GM19043 (cell line): Measurements from ENCODE around the gene AFTPH.
A peak's percentile ranks its signal among the peaks of the same experiment; 100 is the strongest.
"Not testable (repeated sequence)": the region's sequence is repeated elsewhere in the genome, so short reads cannot be mapped to it uniquely, and the experiment has no call there.

ENCODE experiments used
- ATAC-seq: cut with Tn5 transposase; IDR thresholded peaks from one replicate; pipeline ENCODE4 v1.9.1; 2021; ENCODE audit warnings: low read depth; ENCODE audit not compliant: unreplicated experiment

Gene AFTPH

DNA sequence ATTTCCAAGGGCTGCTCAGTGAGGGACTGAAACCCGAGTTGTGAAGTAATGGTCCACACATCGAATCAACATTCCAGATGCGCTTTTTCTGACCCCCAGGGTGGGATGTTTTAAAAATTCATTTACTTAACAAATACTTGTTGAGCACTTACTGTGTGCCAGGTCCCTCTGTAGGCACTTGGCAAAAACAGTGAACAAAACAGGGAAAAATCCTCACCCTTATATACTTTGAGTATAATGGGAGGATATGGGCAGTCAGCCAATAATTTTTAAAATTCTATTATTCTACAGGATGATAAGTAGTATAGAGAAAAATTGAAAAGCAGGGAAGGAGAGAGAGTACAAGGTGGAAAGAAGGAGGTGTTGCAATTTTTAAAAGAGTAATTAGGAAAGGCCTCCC is 31.3 kb upstream of the AFTPH start:
- ATAC-seq: no peak

DNA sequence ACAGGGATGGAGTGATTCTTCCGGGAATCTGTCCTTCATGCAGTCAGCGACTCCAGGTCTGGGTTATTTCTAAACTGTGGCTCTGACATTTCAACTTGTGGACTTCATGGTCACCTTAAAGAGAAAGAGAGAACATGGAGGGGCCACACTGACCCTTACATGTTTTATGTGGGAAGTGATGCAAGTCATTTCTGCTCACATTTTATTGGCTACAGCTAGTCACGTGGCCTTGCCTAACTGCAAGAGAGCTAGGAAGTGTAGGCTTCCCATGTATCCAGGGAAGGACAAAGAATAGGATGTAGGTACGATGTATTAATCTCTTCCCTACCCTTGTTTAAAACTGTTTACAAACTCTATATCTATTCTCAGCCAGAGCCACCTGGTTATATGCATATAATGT is 30.3 kb upstream of the AFTPH start:
- no peak for ATAC-seq

DNA sequence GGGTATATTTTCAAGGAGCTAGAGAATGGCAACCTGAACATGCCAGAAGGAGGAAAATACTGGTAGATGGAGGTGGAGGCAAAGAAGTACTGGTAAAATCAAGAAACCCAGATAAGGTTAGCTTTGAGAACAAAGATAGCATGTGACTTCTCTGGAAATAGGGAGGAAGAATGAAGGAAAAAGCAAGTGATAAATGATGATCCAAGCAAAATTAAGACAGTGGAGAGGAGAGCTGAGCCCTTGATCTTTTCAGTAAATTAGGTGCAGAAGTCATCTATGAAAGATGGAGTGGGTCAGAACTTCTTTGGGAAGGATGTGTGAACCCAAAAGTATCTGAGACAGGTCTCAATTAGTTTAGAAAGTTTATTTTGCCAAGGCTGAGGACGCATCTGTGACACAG is 25.7 kb upstream of the AFTPH start:
- no peak for ATAC-seq

DNA sequence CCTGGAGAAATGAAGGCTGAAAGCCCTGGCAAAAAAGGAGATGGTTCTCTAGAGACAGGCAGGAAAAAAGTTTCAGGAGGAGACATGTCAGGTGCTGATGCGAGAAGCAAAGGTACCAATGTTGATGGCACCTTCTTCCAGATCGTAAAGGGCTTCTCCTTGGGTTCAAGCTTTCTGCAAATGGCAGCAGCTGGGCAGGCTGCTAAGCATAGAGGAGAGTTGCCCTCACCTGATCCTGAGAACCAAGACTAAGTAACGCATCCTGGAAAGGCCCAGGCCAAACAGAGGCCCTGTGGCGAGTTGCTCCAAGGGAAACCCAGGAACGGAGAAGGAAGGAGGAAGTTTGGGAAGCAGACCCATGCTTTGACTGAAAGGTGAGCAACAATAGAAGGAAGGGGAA is 23.6 kb upstream of the AFTPH start:
- ATAC-seq: no peak

DNA sequence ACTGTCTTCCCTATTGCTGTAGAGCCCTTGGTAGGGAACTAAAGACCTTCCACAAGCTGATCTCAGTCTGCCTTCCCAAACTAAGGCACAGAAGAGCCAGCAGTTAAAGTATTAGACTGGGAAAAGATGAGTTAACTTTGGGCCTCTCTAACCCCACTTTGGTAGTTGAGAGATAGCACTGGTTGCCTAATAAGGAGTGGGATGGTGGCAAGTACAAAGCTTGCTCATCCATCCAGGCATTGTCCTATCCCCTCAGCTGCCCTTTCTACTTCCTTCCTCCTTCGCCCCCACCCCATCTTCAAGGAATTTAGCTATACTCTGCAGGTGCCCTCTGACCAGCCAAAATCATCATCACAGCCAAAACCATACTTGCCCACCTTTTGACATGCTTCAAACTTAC is 22.2 kb upstream of the AFTPH start:
- ATAC-seq: no peak

DNA sequence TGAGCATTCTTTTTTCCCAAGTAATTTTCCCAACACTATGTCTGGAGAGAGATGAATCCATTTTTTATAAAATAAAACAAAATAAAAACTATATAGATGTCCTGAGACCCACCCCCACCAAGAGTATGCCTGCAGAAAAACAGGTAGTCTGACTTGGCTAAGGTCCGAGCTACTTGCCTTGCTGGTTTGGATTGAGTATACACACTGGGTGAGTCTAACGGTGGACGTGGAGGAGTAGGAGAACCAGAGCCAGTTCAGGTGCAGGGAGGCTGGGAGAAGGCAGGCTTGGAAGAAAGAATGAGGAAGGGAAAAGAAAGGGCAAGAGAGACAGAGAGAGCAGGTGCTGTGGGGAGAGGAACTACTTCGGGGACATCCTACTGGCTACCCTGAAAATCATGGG is 21.3 kb upstream of the AFTPH start:
- no peak for ATAC-seq

DNA sequence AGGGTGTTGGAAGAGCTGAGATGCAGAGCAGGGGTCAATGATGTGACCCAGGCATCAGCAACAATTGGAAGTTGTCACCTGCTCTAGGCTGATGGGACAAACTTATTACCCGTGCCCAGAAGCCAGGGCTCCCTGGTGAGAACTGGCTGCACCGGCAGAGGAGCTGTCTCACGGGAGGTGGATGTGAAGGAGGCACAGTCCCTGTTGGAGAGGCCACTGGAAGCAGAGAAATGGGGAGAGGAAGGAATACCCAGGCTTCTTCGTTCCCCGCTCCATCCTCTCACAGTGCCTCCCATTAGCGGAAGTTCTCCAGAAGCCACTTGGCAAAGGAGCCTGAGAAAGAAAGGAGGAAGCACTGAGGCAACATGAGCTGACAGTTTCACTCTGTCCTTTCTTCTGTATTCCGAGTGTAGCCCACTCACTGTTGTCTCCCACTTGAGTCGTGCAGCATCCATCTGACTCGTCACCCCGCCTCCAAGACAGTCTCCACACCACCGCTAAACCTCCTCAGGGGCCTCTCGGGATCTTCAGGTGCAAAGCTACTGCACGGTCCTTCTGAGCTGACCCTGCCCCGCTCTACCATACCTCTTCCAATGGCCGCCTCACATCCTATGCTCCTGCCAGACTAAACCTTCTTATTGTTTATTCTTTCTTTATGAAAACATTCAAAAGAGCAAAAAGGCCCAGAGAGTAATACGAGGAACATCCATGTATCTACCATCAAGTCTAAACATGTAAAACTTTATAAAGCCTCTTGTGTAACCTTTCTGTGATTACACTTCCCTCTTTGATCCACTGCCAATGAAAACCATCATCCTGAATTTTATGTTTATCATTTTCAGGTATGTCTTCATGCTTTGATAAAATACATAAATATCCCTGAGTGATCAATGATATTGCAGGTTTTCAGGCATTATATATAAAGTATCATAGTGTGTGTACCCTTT is 19.1 kb upstream of the AFTPH start:
- ATAC-seq: no peak

DNA sequence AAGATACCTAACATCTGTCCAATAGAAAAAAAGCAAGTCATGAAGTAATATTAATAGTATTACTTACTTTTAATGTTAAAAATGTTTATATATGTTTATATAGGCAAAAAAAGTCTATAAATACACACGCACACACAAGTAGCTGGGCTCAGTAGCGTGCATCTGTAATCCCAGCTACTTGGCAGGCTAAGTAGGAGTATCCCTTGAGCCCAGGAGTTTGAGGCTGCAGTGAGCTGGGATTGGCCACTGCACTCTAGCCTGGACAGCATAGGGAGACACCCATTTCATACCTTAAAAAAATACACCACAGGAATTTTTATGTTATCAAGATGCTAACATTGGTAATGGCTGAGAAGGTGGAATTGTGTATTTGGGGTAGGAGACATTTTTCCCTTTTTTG is 17.4 kb upstream of the AFTPH start:
- no peak for ATAC-seq

DNA sequence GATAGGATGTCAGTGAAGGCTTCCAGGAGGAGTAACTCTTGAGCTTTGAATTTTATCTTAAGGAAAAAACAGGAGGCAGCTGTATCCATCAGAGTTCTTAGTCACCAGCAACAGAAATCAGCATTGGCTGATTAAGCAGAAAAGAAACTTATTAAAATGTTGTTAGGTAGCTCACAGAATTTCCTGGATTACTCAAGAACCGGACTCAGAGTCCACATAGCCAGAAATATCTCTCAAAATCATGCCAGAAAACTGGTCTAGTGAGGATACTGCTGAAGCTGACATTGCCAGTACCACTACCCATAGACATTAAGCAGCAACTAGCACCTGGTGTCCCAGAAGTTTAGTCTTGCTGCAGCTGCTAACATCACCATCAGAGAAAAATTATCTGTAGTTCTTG is 10.1 kb upstream of the AFTPH start:
- no peak for ATAC-seq

DNA sequence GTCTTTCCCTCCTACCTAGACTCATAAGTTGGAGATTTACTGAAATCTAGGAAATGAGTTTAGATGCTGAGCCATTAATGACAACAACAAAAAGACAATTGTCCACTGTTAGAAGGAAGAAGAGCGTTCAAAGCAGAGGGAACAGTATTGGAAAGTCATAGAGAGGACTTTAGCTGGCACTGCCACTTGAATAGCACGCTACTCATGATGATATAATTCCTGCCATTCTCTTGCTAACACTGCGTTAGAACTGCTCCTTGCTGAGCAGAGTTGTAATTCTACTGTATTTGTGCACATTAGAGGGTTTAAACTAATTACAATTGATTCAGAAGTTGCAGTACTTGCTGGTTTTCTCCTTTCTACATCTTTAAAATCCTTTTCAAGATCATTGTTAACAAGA is 9.0 kb upstream of the AFTPH start:
- ATAC-seq: no peak

DNA sequence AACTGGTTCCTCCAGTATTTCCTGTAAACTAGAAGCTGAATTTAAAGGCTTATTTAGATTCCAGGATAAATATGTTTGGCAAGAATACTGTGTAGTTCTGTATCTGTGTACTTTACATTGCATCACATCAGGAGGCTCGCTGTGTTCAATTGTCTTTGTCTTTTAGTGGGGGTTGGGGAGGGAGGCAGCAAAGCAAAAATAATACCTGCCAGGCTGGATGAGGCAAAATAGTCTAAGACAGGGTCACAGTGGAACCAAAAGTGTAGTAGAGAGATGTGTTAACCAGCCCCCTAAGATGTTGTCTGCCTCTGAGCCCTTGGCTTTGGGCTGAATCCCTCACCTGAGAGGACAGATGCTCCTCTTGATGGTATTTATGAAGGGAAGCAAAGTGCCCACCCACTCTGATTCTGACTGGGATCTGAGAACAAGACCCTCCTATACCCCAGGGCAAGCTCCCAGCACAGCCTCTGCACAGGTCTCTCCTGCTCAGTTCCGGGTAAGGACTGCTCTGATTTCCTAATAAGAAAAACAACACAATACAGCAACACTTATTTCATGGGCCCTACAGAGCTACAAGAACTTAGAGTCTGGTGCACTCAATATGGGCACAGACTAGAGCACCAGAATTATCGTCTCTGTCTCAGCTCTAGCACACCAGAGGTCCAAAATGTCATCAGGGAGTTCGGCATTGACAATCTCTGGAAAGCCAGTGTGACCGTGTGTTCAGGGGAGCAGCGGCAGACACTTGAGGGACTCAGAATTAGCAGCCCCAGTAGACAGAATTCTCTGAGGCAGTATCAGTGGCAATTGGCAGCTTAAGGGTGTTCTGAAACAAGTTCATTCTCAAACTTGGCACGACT is 7.2 kb upstream of the AFTPH start:
- no peak for ATAC-seq

DNA sequence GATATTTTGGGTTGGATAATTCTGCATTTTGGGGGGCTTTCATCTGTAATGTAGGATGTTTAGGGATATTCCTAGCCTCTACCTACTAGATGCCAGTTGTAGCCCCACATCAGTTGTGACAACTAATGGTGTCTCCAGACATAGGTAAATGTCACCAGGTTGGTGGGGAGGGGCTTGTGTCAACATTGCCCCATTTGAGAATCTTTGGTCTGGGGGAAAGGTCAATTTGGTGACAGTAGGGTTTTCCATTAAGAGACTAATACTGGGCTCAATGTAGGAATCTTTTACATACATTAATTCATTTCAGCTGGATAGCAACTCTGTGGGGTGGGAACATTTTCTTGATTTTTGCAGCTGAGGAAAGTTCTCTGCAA is 6.6 kb upstream of the AFTPH start:
- no peak for ATAC-seq

DNA sequence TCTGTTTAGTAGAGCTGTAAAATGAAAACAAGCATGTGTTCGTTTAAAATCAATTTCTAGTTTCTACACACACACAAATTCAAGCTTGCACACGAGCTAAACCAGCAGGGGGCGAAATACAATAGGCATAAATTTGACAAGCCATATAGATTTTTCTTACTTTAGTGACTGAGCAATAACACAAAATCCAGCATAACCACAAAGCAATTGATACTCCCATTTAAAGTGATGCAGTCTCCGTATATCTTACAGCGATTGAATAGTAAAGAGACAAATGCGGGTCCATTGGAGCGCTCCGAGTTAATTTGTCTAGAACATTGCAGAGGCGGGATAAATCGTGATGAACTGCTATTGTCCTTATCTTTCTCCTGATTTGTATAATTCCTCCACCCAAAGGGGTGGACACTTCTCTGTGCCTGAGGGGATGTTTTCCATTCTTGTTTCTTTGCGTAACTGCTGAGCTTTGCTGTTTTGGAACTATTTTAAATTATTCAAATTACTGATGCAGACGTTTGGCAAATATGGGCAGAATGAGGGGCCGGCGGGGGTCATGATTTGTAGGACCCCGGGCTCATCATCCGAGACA is 1.2 kb upstream of the AFTPH start:
- no peak for ATAC-seq

DNA sequence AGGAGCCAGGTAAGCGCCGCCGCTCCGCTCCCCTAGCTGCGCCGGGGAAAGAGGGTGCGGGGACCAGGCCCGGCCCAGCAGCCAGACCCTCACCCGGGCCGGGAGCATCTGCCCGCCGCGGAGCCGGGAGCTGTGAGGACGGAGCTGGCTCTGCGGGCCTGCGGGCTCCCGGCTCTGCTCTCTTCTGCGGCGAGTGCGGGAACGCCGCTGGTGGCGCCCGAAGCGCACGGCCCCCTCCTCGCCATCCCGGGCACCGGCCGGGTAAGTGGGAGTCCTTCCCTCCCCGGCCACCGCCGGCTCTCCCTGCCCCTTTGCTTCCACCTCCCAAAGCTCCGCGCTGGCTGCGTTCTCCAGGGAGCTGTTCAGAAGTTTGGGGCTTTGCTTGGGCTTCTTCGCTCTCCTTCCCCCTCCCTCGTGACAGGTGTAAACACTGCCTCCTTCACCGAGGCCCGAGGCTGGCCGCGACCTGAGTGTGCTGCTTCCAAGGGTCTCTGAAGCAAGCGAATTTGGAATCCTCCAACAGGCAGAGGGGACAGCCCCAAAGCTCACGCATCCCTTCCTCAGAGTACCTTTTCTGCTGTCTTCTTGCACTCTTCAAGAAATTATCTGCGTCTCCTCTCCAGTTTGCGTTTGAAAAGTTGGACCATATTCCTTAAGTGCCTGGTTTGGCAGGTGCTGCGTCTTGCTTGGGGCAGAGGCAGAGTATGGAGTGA is 632 bp downstream of the AFTPH start:
- no peak for ATAC-seq

DNA sequence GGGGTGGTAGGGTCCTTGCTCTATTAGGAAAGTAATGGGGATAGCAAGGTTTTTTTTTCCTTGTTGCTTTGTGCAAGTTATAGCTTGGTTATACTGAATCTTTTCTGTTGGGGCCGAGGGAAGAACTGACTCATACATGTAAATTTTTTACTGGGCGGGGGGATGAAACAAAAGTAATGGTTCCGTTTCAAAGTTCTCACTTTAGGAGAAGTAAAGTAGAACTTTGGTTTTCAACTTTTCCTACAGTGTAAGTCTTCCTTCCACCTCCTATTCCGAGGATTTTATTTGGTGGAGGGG is 1.1 kb downstream of the AFTPH start:
- peak; percentile 28 for ATAC-seq

DNA sequence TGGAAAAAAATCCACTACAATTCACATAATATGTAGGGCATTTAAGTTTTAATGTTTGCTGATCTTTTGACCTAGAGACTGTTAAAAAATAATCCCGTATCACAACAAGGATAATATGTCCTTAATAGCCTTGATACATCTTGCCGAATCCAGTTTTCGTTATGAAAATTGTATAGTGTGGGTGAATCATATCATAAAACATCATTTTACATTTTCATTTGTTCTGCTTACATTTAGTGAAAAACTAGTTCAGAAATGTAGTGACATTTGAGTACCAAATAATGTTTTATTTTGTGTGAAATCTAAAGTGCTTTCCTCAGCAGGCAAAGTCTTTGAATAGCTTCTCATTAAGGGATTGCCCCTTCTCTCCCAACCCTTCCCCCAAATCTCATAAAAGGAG is 1.9 kb downstream of the AFTPH start:
- no peak for ATAC-seq

DNA sequence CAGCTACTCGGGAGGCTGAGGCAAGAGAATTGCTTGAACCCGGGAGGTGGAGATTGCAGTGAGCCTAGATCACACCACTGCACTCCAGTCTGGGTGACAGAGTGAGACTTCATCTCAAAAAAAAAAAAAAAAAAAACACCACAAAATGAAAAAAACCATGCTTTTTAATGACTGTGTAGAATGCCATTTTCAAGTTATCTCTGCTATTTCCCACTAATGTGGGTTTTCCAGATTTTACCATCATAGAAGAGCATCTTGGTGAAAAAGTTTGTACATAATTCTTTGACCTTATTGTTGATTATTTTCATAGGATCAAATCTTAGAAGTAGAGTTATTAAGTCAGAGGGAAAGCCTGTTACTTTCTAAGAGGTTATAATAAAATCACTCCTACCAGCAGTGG is 6.8 kb downstream of the AFTPH start:
- ATAC-seq: not testable (repeated sequence)

DNA sequence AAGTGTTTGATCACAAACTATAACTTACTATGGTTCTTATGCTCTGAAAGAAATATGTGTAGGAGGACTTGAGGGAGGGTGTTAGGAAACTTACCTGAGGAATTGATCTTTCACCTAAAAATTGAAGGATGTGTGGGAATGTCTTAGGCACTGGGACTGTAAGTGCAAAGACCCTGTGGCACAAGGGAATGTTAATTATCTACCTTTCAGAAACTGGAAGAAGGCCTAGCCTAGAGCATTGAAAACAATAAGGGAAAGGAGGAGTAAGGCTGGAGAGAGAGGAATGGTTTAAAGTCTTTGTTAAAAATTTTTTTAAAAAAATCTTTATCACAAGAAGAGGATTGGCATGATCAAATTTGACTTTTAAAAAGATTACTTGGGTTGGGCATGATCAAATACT is 7.9 kb downstream of the AFTPH start:
- ATAC-seq: no peak

DNA sequence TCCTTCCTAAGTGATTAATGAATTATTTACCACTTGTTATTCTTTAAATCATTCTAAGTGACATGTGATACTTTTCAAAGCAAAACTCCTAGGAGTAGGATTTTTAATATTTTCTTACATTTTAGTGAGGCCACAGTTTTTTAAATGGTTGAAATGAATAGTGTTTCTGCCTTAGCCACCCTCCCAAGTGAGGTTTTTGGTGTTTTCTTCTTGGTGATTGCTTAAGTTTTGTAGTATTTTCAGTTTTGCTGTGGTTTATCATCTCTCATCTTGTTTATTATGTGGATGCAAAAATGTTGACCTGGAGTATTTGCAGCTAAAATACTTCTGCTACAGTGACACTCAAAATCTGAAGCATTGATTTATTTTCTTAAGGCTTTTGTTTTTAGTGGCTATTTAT is 9.8 kb downstream of the AFTPH start:
- no peak for ATAC-seq

DNA sequence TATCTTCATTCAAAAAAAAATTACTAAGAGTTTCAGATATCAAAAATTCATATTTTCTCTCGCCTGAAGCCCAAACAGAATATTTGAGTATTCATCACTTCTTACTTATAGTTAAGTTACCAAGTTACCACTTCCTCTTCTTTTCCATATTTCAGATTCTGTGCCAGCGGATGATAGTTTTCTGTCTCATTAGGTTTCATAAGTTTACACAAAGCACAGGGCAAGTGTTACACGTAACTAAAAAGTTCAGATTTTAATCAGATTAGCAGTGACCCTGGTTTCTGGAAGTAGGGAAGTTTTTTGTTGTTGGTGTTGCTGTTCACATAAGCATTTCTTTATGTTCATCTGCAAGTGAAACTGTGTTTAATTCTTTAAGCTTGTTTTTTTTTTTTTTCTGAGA is 10.2 kb downstream of the AFTPH start:
- no peak for ATAC-seq

DNA sequence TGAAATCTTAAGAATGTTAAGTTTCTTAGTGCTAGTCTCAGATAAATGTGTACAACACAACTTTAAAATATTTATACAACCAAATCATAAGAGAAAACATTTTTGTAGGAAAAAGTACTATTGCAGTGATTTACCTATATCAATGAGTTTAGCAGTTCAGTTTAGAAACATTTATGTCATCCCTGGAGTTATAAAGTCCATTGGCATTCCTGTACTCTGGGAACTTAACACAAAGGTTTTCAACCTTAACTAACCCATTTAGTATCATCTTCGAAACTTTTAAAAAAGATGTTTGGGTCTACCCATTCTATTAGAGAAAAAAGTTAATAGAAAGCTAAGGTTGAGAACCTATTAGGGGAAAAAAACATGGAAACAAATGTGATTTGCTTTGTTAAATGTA is 10.9 kb downstream of the AFTPH start:
- ATAC-seq: no peak
